GM04503 (cell line): ENCODE results near the gene KMO.
A peak's percentile ranks its signal among the peaks of the same experiment; 100 is the strongest.

Source experiments
- DNase-seq: peaks from one replicate; pipeline ENCODE4 v3.0.0-alpha.2; 2012; ENCODE audit warnings: low read depth

The KMO gene

GRCh38 chr1:241542199-241542907 is 10.2 kb downstream of the KMO start:
- no peak for DNase-seq

- no peak for DNase-seq
Observed at GRCh38 chr1:241548008-241548407, 15.8 kb downstream of the KMO start.

- no peak for DNase-seq
Observed at GRCh38 chr1:241550318-241550717, 18.1 kb downstream of the KMO start.

- DNase-seq: no peak
Observed at GRCh38 chr1:241551759-241552638, 19.8 kb downstream of the KMO start.

- DNase-seq: no peak
Observed at GRCh38 chr1:241553886-241554592, 21.9 kb downstream of the KMO start.

GRCh38 chr1:241555526-241555925 is 23.3 kb downstream of the KMO start:
- DNase-seq: no peak

- DNase-seq: no peak
Observed at GRCh38 chr1:241557031-241557430, 24.9 kb downstream of the KMO start.

- no peak for DNase-seq
Observed at GRCh38 chr1:241557551-241558193, 25.5 kb downstream of the KMO start.

- DNase-seq: no peak
Observed at GRCh38 chr1:241560146-241560848, 28.1 kb downstream of the KMO start.

GRCh38 chr1:241560849-241561187 is 28.6 kb downstream of the KMO start:
- no peak for DNase-seq

- DNase-seq: no peak
Observed at GRCh38 chr1:241569848-241570247, 37.7 kb downstream of the KMO start.

GRCh38 chr1:241574154-241574553 is 42.0 kb downstream of the KMO start:
- no peak for DNase-seq

GRCh38 chr1:241579434-241579833 is 47.3 kb downstream of the KMO start:
- DNase-seq: no peak

- no peak for DNase-seq
Observed at GRCh38 chr1:241582921-241583321, 50.7 kb downstream of the KMO start.

GRCh38 chr1:241586905-241587512 is 54.8 kb downstream of the KMO start:
- no peak for DNase-seq

GRCh38 chr1:241589521-241589920 is 57.3 kb downstream of the KMO start:
- no peak for DNase-seq

GRCh38 chr1:241590719-241591118 is 58.5 kb downstream of the KMO start:
- DNase-seq: no peak

GRCh38 chr1:241591317-241591716 is 59.1 kb downstream of the KMO start:
- no peak for DNase-seq

GRCh38 chr1:241591736-241592135 is 59.6 kb downstream of the KMO start:
- DNase-seq: no peak

GRCh38 chr1:241592273-241592958 is 60.2 kb downstream of the KMO start:
- peak; percentile 20 for DNase-seq

- no peak for DNase-seq
Observed at GRCh38 chr1:241593186-241593585, 61.0 kb downstream of the KMO start.
